Measurements from ENCODE around the gene MARK2.

Gene MARK2

GRCh38 chr11:63838678-63839507 lies at the start of gene MARK2:
TSS of gene MARK2 (plus strand) at chr11:63839110. CDS start at chr11:63839507, 397 bp downstream.
- Histone ChIP-seq H3K36me3 (ENCODE audit: insufficient read depth, low read length) (no peaks in the 10 kb centered on the region), H4K20me1 (ENCODE audit: insufficient read depth, low read length, poor library complexity, severe bottlenecking) (peaks cover 41% of the 10 kb centered on the region), H3K9me3 (ENCODE audit: insufficient read depth, low read depth, low read length) (no peaks in the 10 kb centered on the region), H3K79me2 (ENCODE audit: insufficient read depth, low read length) (peaks cover 45% of the 10 kb centered on the region), H2AFZ (ENCODE audit: low read length) (peak within 1 kb of the TSS; percentile 52), H3K9me2 (replicated peaks; ENCODE audit: low read depth, low read length) (no peaks in the 10 kb centered on the region), H3K4me1 (ENCODE audit: insufficient read depth, low read length, poor library complexity, severe bottlenecking) (peaks cover 43% of the 10 kb centered on the region), H3K4me3 (ENCODE audit: low read length, poor library complexity, severe bottlenecking) (peak within 1 kb of the TSS; percentile 85), H3F3A (ENCODE audit: low read depth) (no peaks in the 10 kb centered on the region), H3K27me3 (ENCODE audit: insufficient read depth, low read length, poor library complexity, severe bottlenecking) (no peaks in the 10 kb centered on the region), H3K9ac (ENCODE audit: low read depth, low read length, poor library complexity, severe bottlenecking) (peak within 1 kb of the TSS; percentile 93), H3K4me2 (ENCODE audit: low read depth, low read length, poor library complexity, severe bottlenecking) (peak within 1 kb of the TSS; percentile 100)
- TF ChIP-seq EZH2phosphoT487 (IDR thresholded peaks at IDR 0.05; ENCODE audit: borderline replicate concordance) (no peak), CTCF (conservative IDR thresholded peaks at IDR 0.05; ENCODE audit: low read length) (no peak)

- no peaks in the 10 kb centered on the region for H4K20me1 ChIP-seq (ENCODE audit: insufficient read depth, low read length, poor library complexity, severe bottlenecking)
- H3K9ac ChIP-seq (ENCODE audit: low read depth, low read length, poor library complexity, severe bottlenecking): no peak overlapping the region
- TF ChIP-seq CTCF (conservative IDR thresholded peaks at IDR 0.05; ENCODE audit: low read length): no peak
- TF ChIP-seq EZH2phosphoT487 (IDR thresholded peaks at IDR 0.05; ENCODE audit: borderline replicate concordance): no peak
- H3K4me1 ChIP-seq (ENCODE audit: insufficient read depth, low read length, poor library complexity, severe bottlenecking): no peaks in the 10 kb centered on the region
- H3K9me2 ChIP-seq (replicated peaks; ENCODE audit: low read depth, low read length): no peaks in the 10 kb centered on the region
- H2AFZ ChIP-seq (ENCODE audit: low read length): no peak overlapping the region
- no peaks in the 10 kb centered on the region for H3K79me2 ChIP-seq (ENCODE audit: insufficient read depth, low read length)
- no peak overlapping the region for H3K4me2 ChIP-seq (ENCODE audit: low read depth, low read length, poor library complexity, severe bottlenecking)
- H3K27me3 ChIP-seq (ENCODE audit: insufficient read depth, low read length, poor library complexity, severe bottlenecking): no peaks in the 10 kb centered on the region
- no peak overlapping the region for H3K4me3 ChIP-seq (ENCODE audit: low read length, poor library complexity, severe bottlenecking)
- H3K36me3 ChIP-seq (ENCODE audit: insufficient read depth, low read length): no peaks in the 10 kb centered on the region
- H3F3A ChIP-seq (ENCODE audit: low read depth): no peaks in the 10 kb centered on the region
- H3K9me3 ChIP-seq (ENCODE audit: insufficient read depth, low read depth, low read length): no peaks in the 10 kb centered on the region
Observed at GRCh38 chr11:63791495-63792167, 47.3 kb upstream of the MARK2 start.

GRCh38 chr11:63793161-63793560 lies 45.7 kb upstream of the MARK2 start:
- TF ChIP-seq EZH2phosphoT487 (IDR thresholded peaks at IDR 0.05; ENCODE audit: borderline replicate concordance): no peak
- TF ChIP-seq CTCF (conservative IDR thresholded peaks at IDR 0.05; ENCODE audit: low read length): no peak
- H3K36me3 ChIP-seq (ENCODE audit: insufficient read depth, low read length): no peaks in the 10 kb centered on the region
- H3K4me2 ChIP-seq (ENCODE audit: low read depth, low read length, poor library complexity, severe bottlenecking): no peak overlapping the region
- H3K9me2 ChIP-seq (replicated peaks; ENCODE audit: low read depth, low read length): no peaks in the 10 kb centered on the region
- H3K9ac ChIP-seq (ENCODE audit: low read depth, low read length, poor library complexity, severe bottlenecking): no peak overlapping the region
- H3K27me3 ChIP-seq (ENCODE audit: insufficient read depth, low read length, poor library complexity, severe bottlenecking): no peaks in the 10 kb centered on the region
- no peaks in the 10 kb centered on the region for H3F3A ChIP-seq (ENCODE audit: low read depth)
- H4K20me1 ChIP-seq (ENCODE audit: insufficient read depth, low read length, poor library complexity, severe bottlenecking): no peaks in the 10 kb centered on the region
- H3K9me3 ChIP-seq (ENCODE audit: insufficient read depth, low read depth, low read length): no peaks in the 10 kb centered on the region
- H3K79me2 ChIP-seq (ENCODE audit: insufficient read depth, low read length): no peaks in the 10 kb centered on the region
- H2AFZ ChIP-seq (ENCODE audit: low read length): no peak overlapping the region
- H3K4me1 ChIP-seq (ENCODE audit: insufficient read depth, low read length, poor library complexity, severe bottlenecking): no peaks in the 10 kb centered on the region
- no peak overlapping the region for H3K4me3 ChIP-seq (ENCODE audit: low read length, poor library complexity, severe bottlenecking)
